GM19043 (cell line): ENCODE results near the gene TBX3.
"Not testable (repeated sequence)": the region's sequence is repeated elsewhere in the genome, so short reads cannot be mapped to it uniquely, and the experiment has no call there.

ENCODE experiments used
- ATAC-seq: cut with Tn5 transposase; IDR thresholded peaks from one replicate; pipeline ENCODE4 v1.9.1; 2021; ENCODE audit warnings: low read depth; ENCODE audit not compliant: unreplicated experiment

TBX3 gene

DNA sequence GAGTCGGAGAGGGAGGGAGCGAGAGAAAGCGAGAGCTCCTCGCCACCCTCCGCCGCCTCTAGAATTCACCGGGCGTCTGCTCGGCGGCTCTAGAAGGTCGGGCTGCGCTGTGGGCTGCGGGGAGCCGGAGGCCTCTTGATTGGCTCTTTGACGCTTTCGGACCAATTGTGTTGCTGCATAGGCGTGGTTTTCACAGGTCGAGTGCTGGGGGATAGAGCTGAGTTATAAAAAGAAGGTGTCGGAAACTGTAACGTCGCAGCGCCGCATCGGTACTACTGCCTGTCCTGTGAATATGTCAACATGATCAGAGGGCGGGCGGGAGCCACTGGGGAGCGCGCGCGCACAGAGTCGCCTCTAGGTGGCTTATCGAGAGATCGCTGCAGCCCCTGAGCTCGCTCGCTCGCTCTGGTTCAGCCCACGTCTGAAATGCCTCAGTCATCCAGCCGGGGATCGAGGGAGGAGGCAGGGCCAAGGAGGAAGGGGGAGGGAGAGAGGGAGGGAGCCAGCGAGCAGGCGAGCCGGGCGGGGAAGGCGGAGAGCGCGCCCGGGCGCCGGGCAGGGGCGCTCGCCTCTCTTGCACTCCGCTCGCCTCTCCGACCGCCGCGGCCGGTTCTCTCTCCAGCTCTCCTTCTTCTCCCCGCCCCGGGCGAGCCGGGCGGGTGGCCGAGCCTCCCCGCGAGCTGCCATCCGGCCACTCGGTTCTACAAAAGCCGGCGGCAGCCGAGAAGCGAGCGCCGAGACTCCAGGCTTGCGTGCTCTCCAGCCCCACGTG lies at the start of gene TBX3:
TBX3 (minus strand) TSS at position 78 of the 772 bp plus-strand sequence. CDS start 975 bp downstream, outside the sequence.
- no peak for ATAC-seq

DNA sequence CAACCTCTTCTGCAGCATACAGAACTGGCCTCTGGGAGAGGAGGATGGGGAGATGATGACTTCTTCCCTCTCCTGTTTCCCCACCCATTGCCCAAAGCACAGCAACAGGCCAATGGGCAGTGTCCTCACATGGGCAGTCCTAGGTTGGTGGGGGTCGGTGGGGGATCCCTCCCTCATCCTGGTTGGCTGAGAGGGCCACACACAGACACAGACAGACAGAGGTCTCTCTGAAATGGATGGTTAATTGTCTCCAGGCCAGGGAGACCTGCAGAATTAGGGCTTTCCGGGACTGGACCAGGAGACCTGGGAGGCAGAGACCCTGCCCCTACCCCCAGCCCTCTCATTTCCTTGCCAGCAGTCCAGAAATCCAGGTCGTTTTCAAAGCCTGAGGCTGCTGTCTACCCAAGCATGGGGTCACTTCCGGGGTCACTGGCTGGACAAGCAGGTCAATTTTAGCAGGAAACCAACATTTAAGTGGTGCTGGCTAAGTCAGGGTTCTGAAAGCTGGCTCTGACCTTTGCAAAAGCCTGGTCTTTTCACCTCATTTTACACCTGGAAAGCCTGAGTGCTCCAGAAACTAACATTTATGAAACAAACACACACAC lies 48.6 kb upstream of the TBX3 start:
- no peak for ATAC-seq

DNA sequence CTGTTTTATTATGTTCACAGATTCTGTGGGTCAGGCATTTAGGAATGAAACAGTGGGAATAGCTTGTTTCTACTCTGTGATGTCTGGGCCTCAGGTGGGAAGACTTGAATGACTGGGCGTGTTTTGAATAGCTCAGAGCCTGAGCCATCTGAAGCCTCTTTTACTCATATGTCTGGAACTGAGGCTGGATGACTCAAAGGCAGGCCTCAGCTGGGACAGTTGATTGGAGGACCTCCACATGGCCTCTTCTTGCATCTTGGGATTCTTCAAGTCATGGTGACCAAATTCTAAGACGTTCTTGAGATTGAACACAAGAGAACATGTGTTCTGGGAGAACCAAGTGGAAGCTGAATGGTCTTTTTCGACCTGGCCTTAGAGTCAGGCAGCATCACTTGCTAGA lies 45.8 kb upstream of the TBX3 start:
- no peak for ATAC-seq

DNA sequence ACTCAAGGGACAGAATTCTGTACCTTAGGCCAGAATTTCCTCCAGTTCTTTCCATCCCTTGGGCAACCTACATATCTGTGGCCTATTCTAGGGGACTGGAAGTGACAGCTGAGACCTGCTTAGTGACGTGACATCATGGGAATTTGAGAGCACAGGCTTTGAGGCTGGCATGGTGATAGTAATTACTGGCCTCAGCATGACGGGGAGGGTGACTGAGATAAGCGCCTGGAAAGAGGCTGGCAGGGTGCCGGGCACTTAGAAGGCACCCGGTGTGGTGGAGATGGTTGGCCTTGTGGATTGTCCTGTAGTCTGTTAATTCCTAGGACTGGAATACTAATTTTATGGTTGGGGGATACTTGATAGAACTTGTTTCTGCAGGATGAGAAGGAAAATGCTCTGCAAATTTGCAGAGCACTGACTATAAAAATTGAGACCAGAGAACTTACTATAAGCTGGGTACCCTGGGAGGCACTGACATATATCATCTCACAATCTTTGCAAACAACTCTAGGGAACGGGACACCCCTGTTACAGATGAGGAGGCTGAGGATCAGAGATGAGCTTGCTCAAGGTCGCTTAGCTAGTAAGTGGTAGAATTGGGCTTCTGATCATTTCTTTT lies 42.2 kb upstream of the TBX3 start:
- ATAC-seq: no peak

DNA sequence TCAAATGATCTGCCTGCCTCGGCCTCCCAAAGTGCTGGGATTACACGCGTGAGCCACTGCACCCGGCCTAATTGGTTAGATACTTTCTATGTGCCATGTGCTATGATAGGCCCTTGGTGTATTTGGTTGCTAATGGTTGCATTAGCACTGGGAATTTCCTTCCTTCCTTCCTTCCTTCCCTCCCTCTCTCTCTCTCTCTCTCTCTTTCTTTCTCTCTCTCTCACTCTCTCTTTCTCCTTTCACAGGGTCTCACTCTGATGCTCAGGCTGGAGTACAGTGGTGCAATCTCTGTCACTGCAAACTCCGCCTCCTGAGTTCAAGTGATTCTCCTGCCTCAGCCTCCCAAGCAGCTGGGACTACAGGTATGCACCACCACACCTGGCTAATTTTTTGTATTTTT lies 38.2 kb upstream of the TBX3 start:
- not testable (repeated sequence) for ATAC-seq

DNA sequence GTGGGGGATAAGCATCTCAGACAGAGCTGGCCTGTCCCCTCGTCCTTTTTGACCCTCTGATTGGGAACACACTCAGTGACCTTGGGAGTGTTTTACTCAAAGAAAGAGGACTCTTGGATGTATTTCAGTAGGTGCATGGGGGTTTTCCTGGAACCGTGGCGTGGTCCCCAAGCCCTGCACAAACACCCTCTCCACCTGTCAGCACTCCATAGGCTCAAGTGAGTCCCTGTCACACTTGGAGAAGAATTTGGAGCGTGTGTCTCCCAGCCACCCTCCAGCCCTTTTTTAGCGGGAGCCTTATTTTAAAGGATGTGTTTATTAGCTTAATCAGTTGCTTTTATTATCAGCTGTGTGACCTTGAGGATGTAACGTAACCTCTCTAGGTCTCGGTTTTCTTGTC lies 37.3 kb upstream of the TBX3 start:
- ATAC-seq: no peak

DNA sequence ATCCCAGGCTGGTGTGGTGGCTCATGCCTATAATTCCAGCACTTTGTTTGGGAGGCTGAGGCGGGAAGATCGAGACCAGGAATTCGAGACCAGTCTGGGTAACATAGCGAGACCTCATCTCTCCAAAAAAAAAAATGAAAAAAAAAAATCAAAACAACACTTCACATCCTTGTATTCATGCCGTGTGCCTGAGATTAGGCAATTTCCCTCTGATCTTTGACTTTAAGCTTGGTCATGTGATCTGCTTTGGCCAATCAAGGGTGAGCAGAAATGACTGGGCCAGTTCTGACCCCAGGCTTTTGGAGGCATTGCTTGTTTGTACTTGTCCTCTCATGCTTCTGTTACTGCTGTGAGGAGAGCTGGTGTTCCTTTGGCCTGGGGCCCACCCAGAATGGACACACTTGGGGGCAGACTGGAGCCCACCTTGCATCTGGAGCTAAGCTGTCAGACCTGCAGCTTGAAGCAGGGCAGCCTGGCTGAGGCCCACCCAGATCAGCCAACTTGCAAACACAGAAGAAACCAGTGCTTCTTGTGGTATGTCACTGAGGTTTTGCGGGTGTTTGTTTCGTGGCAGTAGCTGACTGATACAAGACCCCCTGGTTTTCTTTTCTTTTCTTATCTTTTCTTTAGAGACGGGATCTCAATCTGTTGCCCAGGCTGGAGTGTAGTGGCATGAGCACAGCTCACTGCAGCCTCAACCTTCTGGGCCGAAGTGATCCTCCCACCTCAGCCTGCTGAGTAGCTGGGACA lies 29.7 kb upstream of the TBX3 start:
- no peak for ATAC-seq

DNA sequence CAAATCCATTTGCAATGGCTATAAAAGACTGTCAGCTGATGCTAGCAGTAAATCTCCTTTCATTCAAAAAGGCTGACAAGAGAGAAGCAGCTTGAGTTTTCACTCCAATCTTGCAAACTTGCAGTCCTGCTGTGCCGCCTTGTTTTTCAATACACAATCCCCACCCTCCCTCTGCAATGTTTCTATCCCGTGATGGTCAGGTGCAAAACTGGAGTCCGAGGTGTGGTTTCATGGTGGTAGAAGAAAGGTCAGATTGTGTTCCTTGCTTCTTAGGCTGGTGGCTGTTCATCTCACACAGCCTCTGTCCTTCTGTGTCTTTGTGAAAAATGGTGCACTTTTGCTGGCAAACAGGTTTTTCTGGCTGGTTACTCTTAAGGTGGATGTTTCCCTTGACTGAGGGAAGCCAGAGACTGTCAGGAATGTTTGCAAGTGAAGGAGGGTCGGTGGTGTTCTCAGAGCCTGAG lies 27.7 kb upstream of the TBX3 start:
- no peak for ATAC-seq

DNA sequence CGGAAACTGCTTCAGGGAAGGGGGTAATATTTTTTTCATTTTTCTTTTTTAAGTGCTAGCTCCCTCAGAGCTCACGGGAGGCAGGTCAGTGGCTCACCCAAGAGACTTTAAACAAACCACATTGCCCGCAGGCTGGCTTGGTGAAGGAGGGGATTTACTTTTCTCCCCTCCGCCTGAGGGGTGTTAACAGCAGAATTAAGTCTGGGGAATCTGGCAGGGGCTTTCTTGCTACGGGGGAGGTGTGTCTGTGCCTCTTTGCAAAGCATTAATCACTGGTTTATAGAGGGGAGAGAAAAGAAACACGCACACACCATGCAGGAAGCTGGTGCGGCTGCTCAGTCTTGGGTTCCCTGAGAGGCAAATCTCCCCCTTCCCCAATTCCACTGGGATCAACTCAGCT lies 26.2 kb upstream of the TBX3 start:
- no peak for ATAC-seq

DNA sequence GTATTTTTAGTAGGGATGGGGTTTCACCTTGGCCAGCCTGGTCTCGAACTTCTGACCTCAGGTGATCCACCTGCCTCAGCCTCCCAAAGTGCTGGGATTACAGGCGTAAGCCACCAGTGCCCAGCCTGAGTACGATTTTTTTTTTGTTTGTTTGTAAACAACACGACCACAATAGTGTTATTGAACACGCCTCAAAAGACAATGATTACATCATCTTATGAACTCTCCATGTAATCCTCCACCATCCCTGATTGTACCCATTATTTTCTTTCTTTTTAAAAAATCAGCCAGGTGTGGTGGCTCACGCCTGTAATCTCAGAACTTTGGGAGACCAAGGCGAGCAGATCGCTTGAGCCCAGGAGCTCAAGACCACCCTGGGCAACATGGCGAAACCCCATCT lies 25.1 kb upstream of the TBX3 start:
- no peak for ATAC-seq

DNA sequence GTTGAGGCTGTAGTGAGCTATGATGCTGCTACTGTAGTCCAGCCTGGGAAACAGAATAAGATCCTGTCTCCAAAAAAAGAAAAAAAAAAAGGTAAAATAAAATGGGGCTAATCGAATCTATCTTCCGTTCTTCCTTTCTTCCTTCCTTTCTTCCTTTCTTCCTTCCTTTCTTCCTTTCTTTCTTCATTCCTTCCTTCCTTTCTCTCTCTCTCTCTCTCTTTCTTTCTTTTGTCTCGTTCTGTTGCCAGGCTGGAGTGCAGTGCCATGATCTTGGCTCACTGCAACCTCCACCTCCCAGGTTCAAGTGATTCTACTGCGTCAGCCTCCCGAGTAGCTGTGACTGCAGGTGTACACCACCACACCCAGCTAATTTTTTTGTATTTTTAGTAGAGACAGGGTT lies 24.6 kb upstream of the TBX3 start:
- ATAC-seq: not testable (repeated sequence)

DNA sequence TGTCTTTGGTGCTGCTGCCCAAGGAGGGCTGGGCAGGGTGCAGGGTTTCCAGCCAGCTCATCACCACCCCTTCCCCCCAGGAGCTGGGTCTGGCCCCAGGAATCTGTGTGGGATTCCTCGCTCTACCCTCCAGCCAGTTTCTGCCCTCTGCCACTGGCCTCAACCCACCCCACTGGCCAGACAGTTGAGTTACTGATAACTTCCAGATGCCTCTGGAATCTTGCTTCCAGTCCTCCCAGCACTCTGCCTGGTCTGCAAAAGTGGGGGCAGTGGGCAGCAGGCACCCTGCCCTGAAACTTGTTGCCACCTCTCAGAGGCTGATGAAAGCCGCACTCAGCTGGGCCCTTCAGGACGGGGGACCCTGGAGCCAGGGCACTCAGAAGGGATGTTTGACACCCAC lies 20.1 kb upstream of the TBX3 start:
- no peak for ATAC-seq

DNA sequence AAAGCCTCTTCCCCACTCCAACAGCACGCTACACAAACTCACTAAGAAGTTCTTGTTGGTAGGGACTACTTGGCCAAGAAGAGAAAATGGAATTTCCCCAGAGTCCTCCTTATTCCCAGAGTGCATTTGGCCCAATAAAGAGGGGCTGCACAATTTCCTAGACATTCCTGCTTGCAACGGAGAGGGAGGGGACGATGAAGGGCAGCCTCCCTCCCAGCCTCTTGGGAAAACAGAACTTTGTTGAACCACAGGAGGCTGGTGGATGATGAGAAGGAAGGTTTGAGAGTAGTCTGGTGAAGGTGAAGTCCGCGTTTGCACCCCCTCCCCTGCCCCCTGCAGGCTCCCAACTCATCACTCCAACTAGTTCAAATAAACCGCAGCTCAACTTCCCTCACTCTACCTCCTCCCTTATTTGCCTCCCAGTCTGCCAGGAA lies 19.1 kb upstream of the TBX3 start:
- no peak for ATAC-seq

DNA sequence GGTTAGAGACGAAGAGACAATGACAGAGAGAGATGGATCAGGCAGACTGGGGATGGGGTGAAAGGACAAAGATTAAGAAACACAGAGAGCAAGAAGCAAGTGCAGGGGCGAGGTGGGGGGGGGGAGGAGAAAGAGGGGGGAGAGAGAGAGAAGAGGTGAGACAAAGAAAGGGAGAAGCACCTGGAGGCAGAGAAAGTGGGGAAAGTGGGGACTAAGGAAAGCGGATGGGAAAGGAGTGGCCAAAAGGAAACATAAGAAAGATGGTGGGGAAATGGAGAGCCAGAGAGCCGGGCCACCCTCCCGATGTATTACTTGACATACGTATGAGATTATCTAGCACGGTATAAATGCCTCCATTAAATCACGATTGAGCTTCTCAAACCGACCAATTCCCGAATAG lies 18.5 kb upstream of the TBX3 start:
- no peak for ATAC-seq

DNA sequence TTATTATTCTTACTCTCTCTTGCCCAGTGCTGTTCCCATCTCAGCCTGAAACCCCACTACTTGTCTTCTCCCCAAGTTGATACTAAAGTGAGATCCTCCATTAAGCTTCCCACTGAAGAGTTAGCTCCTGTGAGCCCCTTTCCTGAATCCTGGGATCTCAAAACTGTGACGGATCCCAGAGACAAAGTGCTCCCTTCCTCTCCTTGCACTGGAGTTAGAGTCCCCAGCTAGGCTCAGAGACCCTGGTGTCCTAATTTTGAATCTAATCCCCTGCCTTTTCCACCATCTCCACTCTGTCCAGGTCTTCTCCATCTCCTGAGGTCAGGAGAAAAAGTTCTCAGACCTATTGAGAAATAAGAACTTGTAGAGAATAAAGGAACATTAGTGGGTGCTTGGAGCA lies 17.6 kb upstream of the TBX3 start:
- no peak for ATAC-seq

DNA sequence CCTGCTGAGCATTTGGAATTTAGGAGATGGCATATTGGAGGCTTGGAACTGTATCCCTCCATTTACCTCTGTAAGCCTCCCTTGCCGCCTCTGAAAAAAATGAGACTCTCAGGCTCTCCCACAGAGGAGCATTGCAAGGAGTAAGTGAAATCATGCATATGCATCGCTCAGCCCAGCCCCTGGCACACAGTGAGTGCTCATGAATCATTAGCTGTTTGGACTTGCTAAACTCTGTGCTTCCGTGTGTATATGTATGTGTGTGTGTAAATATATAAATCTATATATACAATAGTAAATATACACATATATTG lies 17.1 kb upstream of the TBX3 start:
- ATAC-seq: no peak

DNA sequence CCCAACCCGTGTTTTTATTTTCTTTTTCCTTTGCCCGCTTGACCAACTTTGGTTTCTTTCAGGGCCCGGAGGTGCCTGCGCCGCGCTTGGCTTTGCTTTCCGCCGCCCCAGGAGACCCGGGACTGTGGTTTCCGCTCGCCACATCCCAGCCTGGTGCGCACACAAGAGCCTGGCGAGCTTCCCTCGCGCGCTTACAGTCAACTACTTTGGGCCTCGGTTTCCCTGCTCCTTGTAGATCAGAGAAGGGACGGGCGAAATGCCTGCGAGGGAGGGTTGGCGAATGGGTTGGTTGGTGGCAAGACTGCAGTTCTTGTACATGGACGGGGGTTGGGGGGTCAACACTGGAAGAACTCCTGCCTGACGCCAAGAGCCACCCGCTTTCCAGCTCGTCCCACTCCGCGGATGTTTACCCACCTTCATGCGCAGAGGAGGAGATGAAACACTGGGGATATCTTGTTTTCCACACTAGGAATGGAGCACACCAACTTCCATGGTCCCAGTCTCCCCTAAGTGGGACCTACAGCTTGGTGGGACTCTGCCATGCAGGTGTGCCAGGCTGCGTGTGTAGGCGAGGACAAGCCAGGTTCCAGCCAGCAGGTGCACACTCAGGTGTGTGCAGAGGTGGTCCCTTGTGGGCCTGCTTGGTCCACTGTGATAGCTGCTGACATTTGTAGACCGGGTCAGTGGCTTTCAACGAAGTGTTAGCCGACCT lies 16.6 kb upstream of the TBX3 start:
- no peak for ATAC-seq

DNA sequence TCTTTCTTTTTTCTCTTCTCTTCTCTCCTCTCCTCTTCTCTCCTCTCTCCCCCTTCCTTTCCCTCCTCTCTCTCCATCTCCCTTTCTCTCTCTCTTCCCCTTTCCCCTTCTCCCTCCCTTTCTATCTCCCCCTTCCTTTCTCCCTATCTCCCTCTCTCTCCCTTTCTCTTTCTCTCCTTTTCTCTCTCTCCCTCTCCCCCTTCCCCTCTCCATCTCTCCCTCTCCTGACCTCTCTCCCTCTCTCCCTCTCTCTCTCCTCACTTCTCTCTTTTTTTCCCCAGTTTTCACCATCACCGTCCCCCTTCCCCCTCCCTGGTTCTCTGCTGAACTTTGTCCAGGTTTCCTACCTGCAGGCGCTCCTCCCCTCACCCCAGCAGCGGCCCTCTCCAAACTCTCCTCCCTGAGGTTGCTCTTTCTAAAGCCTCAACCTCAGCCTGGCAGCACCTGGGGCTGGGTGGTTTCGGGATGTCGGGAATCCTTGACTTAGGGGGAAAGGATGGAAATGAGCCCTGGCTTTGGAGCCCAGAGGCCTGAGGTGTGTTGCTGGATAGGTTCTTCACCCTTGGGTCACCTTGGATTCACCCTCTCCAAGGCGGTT lies 14.7 kb upstream of the TBX3 start:
- ATAC-seq: no peak

DNA sequence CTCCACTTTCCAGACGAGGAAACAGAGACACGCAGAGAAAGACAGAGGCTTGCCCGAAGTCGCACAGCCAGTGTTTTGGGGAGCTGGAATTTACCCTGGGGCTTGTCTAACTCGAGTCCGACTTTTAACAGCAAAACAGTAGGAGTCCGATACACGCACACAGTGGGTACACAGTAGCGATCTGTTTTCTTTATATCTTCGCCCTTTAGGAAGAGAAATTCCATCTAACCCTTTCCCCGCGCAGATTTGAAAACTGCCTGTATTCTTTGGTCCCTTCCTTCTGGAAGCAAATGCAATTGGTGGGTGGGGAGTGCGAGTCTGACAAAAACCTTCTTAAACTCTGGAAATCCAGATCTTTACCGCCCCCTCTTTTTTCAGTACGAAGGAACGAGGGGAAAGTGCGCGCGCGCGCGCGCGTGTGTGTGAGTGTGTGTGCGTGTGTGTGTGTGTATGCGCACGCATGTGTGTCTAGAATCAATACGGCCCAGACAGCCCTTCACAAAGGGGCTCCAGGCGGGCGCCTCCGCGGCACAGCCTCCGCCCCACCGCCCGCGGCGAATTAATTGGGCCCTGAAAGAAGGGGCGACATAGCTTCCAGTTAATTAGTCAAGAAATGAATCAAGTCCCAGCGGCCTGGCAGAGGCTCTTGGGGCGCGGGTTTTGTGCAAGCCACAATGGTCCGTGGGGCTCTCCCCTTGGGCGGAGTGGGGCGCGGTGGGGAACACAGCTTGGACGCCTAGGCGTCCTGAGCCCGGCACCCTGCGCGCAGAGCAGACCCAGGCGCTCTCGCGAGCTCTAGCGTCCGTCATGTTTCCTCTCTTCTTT lies 14.0 kb upstream of the TBX3 start:
- no peak for ATAC-seq
